SK-N-SH (cell line): ENCODE results near the gene MGLL. TPM values are rescaled to one million over a fixed set of nuclear protein-coding genes. Genes with fewer than 3 reads are reported as not detected.

Experiments used
- CTCF ChIA-PET: fragments of 300-600, 350-600 bp; formaldehyde crosslinking; extraction: SDS; loops from one replicate; lab custom pipeline; 2021; lab: Yijun Ruan, JAX
- POLR2A ChIA-PET: fragments of 350-600 bp; sonication (Branson Sonifier 250); formaldehyde crosslinking; extraction: SDS; loops from one replicate; lab custom pipeline; 2020; ENCODE audit warnings: antibody characterized with exemption, inconsistent platforms; lab: Yijun Ruan, JAX
- DNase-seq: peaks from one replicate; pipeline ENCODE4 v3.0.0; 2012
- H2AFZ ChIP-seq: fragments of 200-600 bp; sonication (generic); 2 replicates; pipeline ENCODE4 v1.8.1; 2016; ENCODE audit warnings: antibody characterized with exemption, mild to moderate bottlenecking, low read depth
- H3F3A ChIP-seq: fragments of 200-600 bp; sonication (generic); replicated peaks from 2 replicates; pipeline ENCODE3; 2016; ENCODE audit warnings: antibody characterized with exemption, mild to moderate bottlenecking; ENCODE audit not compliant: insufficient read depth
- H3K27ac ChIP-seq, 2 experiments: fragments of 200-500 bp in 1 of 2; fragments of 200-600 bp in 1 of 2; sonication (Bioruptor generic) in 1 of 2; sonication (generic), shearing (Covaris generic) in 1 of 2; 2 replicates each; pipeline versions ENCODE4 v1.5.1 to v1.6.1; 2014 to 2016; ENCODE audit warnings: low read depth in 2 of 2, inconsistent platforms in 1 of 2, low read length in 1 of 2, mild to moderate bottlenecking in 1 of 2, mixed read lengths in 1 of 2
- H3K27me3 ChIP-seq: fragments of 200-600 bp; sonication (generic), shearing (Covaris generic); 2 replicates; pipeline ENCODE4 v1.6.1; 2016; ENCODE audit warnings: mixed run types; ENCODE audit not compliant: insufficient read depth
- H3K36me3 ChIP-seq, 2 experiments: fragments of 200-500 bp in 1 of 2; fragments of 200-600 bp in 1 of 2; sonication (Bioruptor generic) in 1 of 2; sonication (generic) in 1 of 2; replicated peaks in 1 of 2; 2 replicates each; pipeline versions ENCODE3 to v1.5.1; 2014 to 2016; ENCODE audit warnings: low read length in 1 of 2, mild to moderate bottlenecking in 1 of 2; ENCODE audit not compliant: insufficient read depth in 2 of 2, control insufficient read depth in 1 of 2
- H3K4me1 ChIP-seq, 2 experiments: fragments of 200-500 bp in 1 of 2; fragments of 200-600 bp in 1 of 2; sonication (Bioruptor generic) in 1 of 2; sonication (generic), shearing (Covaris generic) in 1 of 2; 2 replicates each; pipeline versions ENCODE4 v1.5.1 to v1.6.1; 2014 to 2016; ENCODE audit warnings: low read depth in 1 of 2, low read length in 1 of 2, mixed run types in 1 of 2; ENCODE audit not compliant: insufficient read depth in 2 of 2, control insufficient read depth in 1 of 2
- H3K4me2 ChIP-seq: fragments of 200-600 bp; sonication (generic), shearing (Covaris generic); 2 replicates; pipeline ENCODE4 v1.6.1; 2017; ENCODE audit warnings: mixed run types
- H3K4me3 ChIP-seq, 2 experiments: fragments of 200-500 bp in 1 of 2; fragments of 200-600 bp in 1 of 2; sonication (Bioruptor generic) in 1 of 2; sonication (generic), shearing (Covaris generic) in 1 of 2; 2 replicates each; pipeline versions ENCODE4 v1.5.1 to v1.8.1; 2014 to 2016; ENCODE audit warnings: low read depth in 2 of 2, inconsistent platforms in 1 of 2, low read length in 1 of 2, mild to moderate bottlenecking in 1 of 2, mixed read lengths in 1 of 2, moderate library complexity in 1 of 2
- H3K79me2 ChIP-seq: fragments of 200-600 bp; sonication (generic); 2 replicates; pipeline ENCODE4 v1.8.1; 2017; ENCODE audit warnings: mild to moderate bottlenecking; ENCODE audit not compliant: insufficient read depth
- H3K9ac ChIP-seq: fragments of 200-600 bp; sonication (generic); 2 replicates; pipeline ENCODE4 v1.6.1; 2017; ENCODE audit warnings: mixed run types
- H3K9me2 ChIP-seq: fragments of 200-600 bp; sonication (generic); 2 replicates; pipeline ENCODE4 v1.6.1; 2017; ENCODE audit warnings: mixed run types
- H3K9me3 ChIP-seq: fragments of 200-600 bp; sonication (generic); 2 replicates; pipeline ENCODE4 v1.6.1; 2017; ENCODE audit warnings: mixed run types, mild to moderate bottlenecking, moderate library complexity
- H4K20me1 ChIP-seq: fragments of 200-600 bp; sonication (generic); 2 replicates; pipeline ENCODE4 v1.6.1; 2017; ENCODE audit warnings: mild to moderate bottlenecking, mixed run types; ENCODE audit not compliant: insufficient read depth
- CTCF ChIP-seq: fragments of 200-600 bp; sonication (generic); IDR thresholded peaks from 2 replicates; pipeline ENCODE4 v1.6.1; 2017; ENCODE audit warnings: antibody characterized with exemption, mild to moderate bottlenecking, moderate library complexity
- GABPA ChIP-seq: IDR thresholded peaks from 2 replicates; pipeline ENCODE4 v1.4.0; 2012; ENCODE audit warnings: low read depth, mild to moderate bottlenecking
- JUND ChIP-seq: IDR thresholded peaks from 2 replicates; pipeline ENCODE4 v1.4.0; 2012
- MXI1 ChIP-seq: IDR thresholded peaks from 2 replicates; pipeline ENCODE4 v1.6.1; 2012; ENCODE audit warnings: mild to moderate bottlenecking, low read depth, low read length, improper control_type of control experiment
- NFIC ChIP-seq: IDR thresholded peaks from 2 replicates; pipeline ENCODE4 v1.4.0; 2012; ENCODE audit warnings: borderline replicate concordance
- WGBS: methylation state at CpG from one replicate; pipeline ENCODE4 v1.1.6; 2017; ENCODE audit warnings: low lambda C conversion rate; 5-methylcytosine and 5-hydroxymethylcytosine counted together
- polyA plus RNA-seq, 3 experiments: library from polyadenylated mRNA; depleted of rRNA; stranded (reverse); fragments of >200 nt; gene quantifications; 2 replicates each; pipeline ENCODE4 v1.2.3, GENCODE V29; 2012
- TF ChIP-seq, protein P1 (sequence below): fragments of 150-350 bp; IDR thresholded peaks from 2 replicates; pipeline ENCODE4 v1.6.1; 2016; ENCODE audit warnings: mild to moderate bottlenecking, low read depth, low read length
- TF ChIP-seq, protein P2 (sequence below): IDR thresholded peaks from 2 replicates; pipeline ENCODE4 v1.4.0; 2012; ENCODE audit warnings: low read depth

The MGLL gene
- polyA plus RNA-seq, 1 of the 3 experiments (the other 2 are of a cell fraction) = 2.2 TPM

- Histone ChIP-seq H3F3A (no peaks in the 10 kb centered on the region), H3K27me3 (no peaks in the 10 kb centered on the region), H3K4me2 (no peak overlapping the region), H4K20me1 (no peaks in the 10 kb centered on the region), H3K27ac (no peak overlapping the region), H3K4me1 (peaks cover 13 to 16% of the 10 kb centered on the region in 2 experiments; a peak in 2 of 4 replicates), H3K4me3 (no peak overlapping the region), H3K9ac (no peak overlapping the region), H3K36me3 (no peaks in the 10 kb centered on the region), H3K9me3 (no peaks in the 10 kb centered on the region), H3K79me2 (no peaks in the 10 kb centered on the region), H2AFZ (no peak overlapping the region), H3K9me2 (no peaks in the 10 kb centered on the region)
- ChIA-PET CTCF (interaction anchor here (1.5 to 1.9 kb wide), 3 partner anchors 72 to 130 kb away, joined by 5 read pairs; no protein-coding TSS in a partner anchor), POLR2A (no interaction called here)
- WGBS = 82% methylated on average over 1 of the region's 1 CpG
- no peak for DNase-seq
- TF ChIP-seq NFIC (no peak), MXI1 (no peak), JUND (no peak)
- TF ChIP-seq, protein P1, sequence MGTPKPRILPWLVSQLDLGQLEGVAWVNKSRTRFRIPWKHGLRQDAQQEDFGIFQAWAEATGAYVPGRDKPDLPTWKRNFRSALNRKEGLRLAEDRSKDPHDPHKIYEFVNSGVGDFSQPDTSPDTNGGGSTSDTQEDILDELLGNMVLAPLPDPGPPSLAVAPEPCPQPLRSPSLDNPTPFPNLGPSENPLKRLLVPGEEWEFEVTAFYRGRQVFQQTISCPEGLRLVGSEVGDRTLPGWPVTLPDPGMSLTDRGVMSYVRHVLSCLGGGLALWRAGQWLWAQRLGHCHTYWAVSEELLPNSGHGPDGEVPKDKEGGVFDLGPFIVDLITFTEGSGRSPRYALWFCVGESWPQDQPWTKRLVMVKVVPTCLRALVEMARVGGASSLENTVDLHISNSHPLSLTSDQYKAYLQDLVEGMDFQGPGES = no peak
- TF ChIP-seq, protein P2, sequence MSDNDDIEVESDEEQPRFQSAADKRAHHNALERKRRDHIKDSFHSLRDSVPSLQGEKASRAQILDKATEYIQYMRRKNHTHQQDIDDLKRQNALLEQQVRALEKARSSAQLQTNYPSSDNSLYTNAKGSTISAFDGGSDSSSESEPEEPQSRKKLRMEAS = no peak
Measured at GRCh38 chr3:127820826-127821313, 1.4 kb downstream of the MGLL start.

GRCh38 chr3:127820221-127820825 lies 2.0 kb downstream of the MGLL start:
- H3K4me1 ChIP-seq = peaks cover 13 to 16% of the 10 kb centered on the region in 2 experiments; a peak in 2 of 4 replicates
- H3K9me2 ChIP-seq = no peaks in the 10 kb centered on the region
- TF ChIP-seq GABPA = no peak
- peak; percentile 29; the same call in 1 of the 2 replicates for TF ChIP-seq CTCF
- ChIA-PET POLR2A (no interaction called here), CTCF (interaction anchor here (1.5 to 1.9 kb wide), 2 partner anchors 125 to 129 kb away, joined by 5 read pairs; no protein-coding TSS in a partner anchor)
- H3K9ac ChIP-seq = no peak overlapping the region
- H3K27me3 ChIP-seq = no peaks in the 10 kb centered on the region
- no peak overlapping the region for H3K4me3 ChIP-seq
- no peak overlapping the region for H2AFZ ChIP-seq
- H3K4me2 ChIP-seq = no peak overlapping the region
- DNase-seq = peak; percentile 53
- no peaks in the 10 kb centered on the region for H3K36me3 ChIP-seq
- H3F3A ChIP-seq = no peaks in the 10 kb centered on the region
- no peaks in the 10 kb centered on the region for H3K79me2 ChIP-seq
- no peaks in the 10 kb centered on the region for H4K20me1 ChIP-seq
- H3K9me3 ChIP-seq = no peaks in the 10 kb centered on the region
- WGBS = 64% methylated on average over 9 of the region's 9 CpGs
- H3K27ac ChIP-seq = no peak overlapping the region
